ENCODE data around the gene TRIP6.
A peak's percentile ranks its signal among the peaks of the same experiment; 100 is the strongest.
"Not testable (repeated sequence)": the region's sequence is repeated elsewhere in the genome, so short reads cannot be mapped to it uniquely, and the experiment has no call there.

The TRIP6 gene

DNA sequence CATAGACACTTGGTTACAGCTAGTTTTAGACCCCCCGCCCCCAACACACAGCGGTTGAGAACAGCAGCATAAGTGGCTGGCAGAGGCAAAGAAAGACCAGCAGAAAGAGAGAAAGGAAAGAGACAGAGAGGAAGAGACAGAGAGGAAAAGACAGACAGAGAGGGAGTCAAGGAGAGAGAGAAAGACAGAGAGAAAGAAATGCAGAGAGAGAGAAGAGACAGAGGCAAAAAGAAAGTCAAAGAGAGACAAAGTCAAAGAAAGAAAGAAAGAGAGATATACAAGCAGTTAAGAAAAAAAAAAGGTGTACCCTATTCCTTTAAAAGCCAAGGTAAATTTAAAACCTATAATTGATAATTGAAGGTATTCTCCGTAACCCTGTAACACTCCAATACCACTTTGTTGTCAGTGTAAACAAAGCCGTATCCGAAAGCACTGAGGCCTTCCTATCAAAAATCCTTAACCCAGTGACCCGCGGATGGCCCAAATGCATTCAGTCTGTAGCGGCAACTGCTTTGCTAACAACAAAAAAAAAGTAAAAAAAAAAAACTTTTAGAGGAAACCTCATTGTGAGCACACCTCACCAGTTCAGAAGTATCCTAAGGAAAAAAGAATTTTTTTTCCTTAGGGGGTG lies 26.6 kb upstream of the TRIP6 start:
- DNase-seq (ENCODE audit: extremely low read depth, low read depth), result no peak
- TF ChIP-seq, protein P1, sequence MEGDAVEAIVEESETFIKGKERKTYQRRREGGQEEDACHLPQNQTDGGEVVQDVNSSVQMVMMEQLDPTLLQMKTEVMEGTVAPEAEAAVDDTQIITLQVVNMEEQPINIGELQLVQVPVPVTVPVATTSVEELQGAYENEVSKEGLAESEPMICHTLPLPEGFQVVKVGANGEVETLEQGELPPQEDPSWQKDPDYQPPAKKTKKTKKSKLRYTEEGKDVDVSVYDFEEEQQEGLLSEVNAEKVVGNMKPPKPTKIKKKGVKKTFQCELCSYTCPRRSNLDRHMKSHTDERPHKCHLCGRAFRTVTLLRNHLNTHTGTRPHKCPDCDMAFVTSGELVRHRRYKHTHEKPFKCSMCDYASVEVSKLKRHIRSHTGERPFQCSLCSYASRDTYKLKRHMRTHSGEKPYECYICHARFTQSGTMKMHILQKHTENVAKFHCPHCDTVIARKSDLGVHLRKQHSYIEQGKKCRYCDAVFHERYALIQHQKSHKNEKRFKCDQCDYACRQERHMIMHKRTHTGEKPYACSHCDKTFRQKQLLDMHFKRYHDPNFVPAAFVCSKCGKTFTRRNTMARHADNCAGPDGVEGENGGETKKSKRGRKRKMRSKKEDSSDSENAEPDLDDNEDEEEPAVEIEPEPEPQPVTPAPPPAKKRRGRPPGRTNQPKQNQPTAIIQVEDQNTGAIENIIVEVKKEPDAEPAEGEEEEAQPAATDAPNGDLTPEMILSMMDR (IDR thresholded peaks at IDR 0.05; ENCODE audit: low read depth, low read length), result no peak

DNA sequence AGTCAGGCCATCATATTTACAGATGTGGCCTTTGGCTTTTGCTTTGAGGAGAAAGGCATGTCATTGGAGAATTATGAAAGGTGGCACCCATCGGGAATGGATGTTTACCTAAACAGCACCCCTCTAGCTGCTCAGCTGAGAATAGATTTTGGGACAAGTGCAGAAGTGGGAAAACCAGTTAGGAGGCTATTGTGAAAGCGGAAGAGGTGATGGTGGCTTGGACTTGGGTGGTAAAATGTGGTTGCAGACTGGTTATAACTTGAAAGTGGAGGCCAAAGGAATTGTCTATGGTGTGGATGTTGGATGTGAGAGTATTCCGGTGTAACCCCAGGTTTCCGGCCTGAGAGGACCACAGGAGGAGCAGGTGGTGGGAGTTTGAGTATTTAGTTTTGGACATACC lies 19.8 kb upstream of the TRIP6 start:
- TF ChIP-seq, protein P1 (IDR thresholded peaks at IDR 0.05; ENCODE audit: low read depth, low read length), result no peak
- no peak for DNase-seq (ENCODE audit: extremely low read depth, low read depth)

DNA sequence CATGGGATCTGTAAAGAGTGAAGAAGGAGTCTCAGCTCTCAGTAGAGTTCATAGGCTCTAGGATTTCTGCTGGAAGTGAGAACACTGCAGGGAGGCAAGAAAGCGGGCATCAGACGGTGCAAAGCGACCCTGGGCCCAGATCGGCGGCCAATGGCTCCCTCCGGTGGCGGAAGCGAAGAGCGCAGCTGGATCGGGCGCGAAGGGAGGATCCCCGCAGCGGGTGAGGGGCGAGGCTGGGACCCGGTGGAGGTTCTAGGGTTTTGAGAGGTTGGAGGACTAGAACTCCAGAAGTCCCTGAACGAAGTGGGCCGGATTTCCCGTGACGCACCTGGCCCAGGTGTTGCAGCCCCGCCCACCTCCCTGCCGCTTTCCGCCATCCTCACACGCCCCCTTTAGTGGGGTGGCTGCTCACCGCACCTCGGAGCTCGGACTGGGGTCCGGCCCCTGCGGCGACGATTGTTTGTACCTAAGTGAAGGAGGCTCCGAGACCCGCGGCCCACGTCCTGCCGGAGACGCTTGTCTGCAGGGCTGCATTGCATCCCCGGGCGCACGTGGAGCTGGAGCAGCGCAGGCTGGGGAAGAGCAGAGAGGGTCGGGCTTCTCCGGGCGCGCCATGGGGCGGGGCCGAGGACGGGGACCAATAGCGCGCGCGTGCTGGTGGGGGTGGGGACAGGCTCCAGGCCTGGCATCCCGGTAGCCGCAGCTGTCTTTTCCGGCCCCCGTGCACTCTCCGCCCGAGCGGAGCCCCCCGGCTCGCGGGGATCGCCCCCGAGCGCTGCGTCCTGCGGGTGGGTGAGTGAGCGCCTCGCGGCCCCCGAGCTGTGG lies 14.9 kb upstream of the TRIP6 start, which contains the start of gene SLC12A9:
TSS of gene SLC12A9 (plus strand) at position 666 of the 825 bp plus-strand sequence. CDS start 1,485 bp downstream, outside the sequence.
- TF ChIP-seq, protein P1 (IDR thresholded peaks at IDR 0.05; ENCODE audit: low read depth, low read length), result peak; percentile 91

DNA sequence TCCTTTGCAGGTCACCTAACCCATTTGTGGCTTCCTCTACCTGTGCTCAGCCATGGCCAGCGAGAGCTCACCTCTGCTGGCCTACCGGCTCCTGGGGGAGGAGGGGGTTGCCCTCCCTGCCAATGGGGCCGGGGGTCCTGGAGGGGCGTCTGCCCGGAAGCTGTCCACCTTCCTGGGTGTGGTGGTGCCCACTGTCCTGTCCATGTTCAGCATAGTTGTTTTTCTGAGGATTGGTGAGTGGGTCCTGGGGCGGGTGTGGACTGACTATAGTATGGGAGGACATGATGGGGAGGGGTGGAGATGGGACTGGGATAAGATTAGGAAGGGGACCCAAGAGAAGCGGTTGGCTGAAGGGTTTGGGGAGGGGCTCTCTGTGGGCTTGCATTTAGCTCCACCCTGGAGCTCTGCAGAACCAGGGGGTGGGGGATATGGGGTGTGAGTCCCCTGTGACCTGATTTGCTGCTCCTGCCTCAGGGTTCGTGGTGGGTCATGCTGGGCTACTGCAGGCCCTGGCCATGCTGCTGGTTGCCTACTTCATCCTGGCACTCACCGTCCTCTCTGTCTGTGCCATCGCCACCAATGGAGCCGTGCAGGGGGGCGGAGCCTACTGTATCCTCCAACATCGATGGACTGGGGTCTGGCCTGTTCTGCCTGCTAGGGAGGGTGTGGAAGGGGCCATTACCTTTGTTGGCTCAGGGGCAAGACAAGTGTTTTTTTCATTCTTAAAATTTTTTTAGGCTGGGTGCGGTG lies 12.9 kb upstream of the TRIP6 start:
- TF ChIP-seq, protein P1 (IDR thresholded peaks at IDR 0.05; ENCODE audit: low read depth, low read length), result no peak
- DNase-seq (ENCODE audit: extremely low read depth, low read depth), result no peak

More for the DNA sequence above, 14.9 kb upstream of the TRIP6 start, which contains the start of gene SLC12A9:
- DNase-seq (ENCODE audit: extremely low read depth, low read depth), result peak; percentile 64

DNA sequence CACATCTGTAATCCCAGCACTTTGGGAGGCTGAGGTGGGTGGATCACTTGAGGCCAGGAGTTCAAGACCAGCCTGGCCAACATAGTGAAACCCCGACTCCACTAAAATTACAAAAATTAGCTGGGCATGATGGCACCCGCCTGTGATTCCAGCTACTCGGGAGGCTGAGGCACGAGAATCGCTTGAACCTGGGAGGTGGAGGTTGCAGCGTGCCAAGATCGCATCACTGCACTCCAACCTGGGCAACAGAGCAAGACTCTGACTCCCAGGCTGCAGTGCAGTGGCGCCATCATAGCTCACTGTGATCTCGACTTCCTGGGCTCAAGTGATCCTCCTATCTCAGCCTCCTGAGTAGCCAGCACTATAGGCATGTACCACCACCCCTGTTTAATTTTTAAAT lies 12.3 kb upstream of the TRIP6 start:
- DNase-seq (ENCODE audit: extremely low read depth, low read depth), result not testable (repeated sequence)

DNA sequence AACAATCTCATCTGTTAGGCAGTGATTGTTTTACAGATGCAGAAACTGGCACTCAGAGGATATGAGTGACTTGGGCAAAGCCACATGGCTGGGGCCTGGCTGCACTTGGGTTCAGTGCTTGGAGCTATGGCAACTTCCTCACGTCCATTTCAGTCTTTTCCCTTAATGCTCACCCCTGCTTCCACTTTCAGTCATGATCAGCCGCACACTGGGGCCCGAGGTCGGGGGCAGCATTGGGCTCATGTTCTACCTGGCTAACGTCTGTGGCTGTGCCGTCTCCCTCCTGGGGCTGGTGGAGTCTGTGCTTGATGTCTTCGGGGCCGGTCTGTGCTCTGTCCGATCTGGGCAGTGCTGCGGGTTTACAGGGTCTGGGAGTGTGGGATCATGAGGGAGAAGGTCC lies 11.7 kb upstream of the TRIP6 start:
- TF ChIP-seq, protein P1 (IDR thresholded peaks at IDR 0.05; ENCODE audit: low read depth, low read length), result no peak
- no peak for DNase-seq (ENCODE audit: extremely low read depth, low read depth)

DNA sequence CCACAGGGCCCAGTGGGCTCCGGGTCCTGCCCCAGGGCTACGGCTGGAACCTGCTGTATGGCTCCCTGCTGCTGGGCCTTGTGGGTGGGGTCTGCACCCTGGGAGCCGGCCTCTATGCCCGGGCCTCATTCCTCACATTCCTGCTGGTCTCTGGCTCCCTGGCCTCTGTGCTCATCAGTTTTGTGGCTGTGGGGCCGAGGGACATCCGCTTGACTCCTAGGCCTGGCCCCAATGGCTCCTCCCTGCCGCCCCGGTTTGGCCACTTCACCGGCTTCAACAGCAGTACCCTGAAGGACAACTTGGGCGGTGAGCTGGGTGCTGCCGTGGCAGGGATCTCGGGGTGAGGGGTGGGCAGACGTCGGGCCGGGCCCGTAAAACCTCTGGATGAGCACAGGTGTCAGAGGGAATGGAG lies 10.3 kb upstream of the TRIP6 start:
- no peak for DNase-seq (ENCODE audit: extremely low read depth, low read depth)
- TF ChIP-seq, protein P1 (IDR thresholded peaks at IDR 0.05; ENCODE audit: low read depth, low read length), result no peak
